ENCODE measurements around the gene CDH13.

CDH13 gene

GRCh38 chr16:82684256-82684655 lies 57.5 kb downstream of the CDH13 start:
- in situ Hi-C loops (cut with MboI; ENCODE audit: low sequenced_read_pairs) = no loop called here

DNA sequence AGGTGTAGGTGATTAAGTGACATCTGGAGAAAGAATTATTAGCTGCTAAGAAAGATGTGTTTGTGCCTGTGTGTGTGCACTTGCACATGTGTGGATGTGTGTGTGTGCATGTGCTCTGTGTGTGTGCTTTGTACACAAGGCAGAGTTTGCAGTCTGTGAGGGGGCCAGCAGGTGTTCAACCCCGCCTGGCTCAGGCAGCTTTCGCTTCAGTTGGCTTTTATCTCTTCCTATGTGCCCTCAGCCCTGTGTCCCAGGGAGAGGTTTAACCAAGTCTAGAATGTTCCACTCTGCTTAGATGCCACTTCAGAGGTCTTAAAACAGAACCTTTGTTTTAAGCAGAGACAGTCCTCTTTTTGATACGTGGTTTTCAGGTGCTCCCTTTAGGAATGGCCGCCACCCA lies 58.8 kb downstream of the CDH13 start:
- in situ Hi-C loops (cut with MboI; ENCODE audit: low sequenced_read_pairs) = no loop called here

GRCh38 chr16:82694239-82694874 lies 67.6 kb downstream of the CDH13 start:
- in situ Hi-C loops (cut with MboI; ENCODE audit: low sequenced_read_pairs) = no loop called here

DNA sequence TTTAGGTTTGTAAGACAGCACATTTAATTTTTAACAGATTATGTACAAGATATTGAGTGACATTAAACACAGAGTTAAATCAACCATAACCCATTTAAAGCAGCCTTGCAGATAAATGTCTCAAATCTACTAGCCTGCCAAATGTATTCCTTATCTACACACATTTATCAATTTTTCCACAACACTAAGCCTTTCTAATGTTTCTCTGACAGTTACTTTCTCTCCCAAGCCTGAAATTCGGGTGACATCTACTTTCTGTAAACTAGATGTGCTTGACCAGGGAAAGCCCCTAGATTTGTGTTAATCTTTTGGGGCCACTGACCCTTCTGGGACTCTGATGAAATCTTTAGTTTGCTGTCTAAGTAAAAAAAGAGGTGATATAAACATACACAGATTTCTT lies 69.0 kb downstream of the CDH13 start:
- in situ Hi-C loops (cut with MboI; ENCODE audit: low sequenced_read_pairs) = no loop called here

DNA sequence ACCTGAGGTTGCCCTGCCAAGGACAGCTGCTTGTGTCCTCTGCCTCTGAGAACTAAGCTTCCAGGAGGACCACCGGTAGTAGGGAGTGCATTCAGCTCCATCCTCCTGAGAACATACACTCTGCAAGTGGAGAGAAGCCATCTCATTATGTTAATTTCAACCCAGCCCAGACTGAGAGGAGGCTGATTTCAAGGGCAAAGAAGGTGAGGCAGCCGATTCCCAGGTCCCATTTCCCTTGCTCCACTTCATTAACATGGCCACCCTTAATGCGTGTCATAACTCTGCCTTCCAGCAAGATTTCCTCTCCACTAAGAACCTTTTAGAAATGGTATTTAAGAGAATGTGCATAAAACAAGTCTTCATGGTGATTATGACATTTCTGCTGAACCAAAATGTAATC lies 72.5 kb downstream of the CDH13 start:
- in situ Hi-C loops (cut with MboI; ENCODE audit: low sequenced_read_pairs) = no loop called here

GRCh38 chr16:82699711-82700495 lies 73.1 kb downstream of the CDH13 start:
- in situ Hi-C loops (cut with MboI; ENCODE audit: low sequenced_read_pairs) = no loop called here

DNA sequence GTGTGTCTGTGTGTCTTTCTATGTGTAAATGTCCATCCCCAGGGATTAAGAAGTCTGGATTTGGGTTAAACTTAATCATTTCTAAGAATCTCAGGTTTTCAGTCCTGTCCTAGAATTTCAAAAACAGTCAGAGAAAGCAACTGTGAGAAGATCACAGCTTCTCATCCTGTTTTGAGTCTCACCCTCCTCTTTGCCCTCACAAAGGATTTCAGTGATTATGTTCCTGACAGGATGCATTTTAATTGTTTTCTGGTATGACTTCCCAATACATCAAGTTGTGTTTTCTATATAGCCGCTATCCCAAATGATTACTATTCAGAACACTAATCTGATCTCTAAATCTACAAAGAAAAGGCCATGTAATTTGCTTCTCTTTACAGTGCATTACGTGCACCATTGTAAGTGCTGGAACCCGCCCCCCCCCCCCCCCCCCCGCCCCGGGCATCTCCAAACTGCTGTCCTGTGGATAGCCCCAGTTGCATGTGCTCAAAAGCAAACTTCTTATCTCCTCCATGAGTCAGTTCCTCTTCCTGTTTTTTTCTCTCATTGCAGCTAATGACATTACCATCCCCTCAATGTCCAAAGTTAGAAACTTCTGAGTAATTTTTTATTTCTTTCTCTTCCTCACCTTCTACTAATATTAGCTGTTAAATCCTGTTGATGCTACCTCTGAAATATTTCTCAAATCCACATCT lies 73.9 kb downstream of the CDH13 start:
- in situ Hi-C loops (cut with MboI; ENCODE audit: low sequenced_read_pairs) = no loop called here

- in situ Hi-C loops (cut with MboI; ENCODE audit: low sequenced_read_pairs) = no loop called here
Measured at GRCh38 chr16:82701442-82701955, 74.7 kb downstream of the CDH13 start.

- in situ Hi-C loops (cut with MboI; ENCODE audit: low sequenced_read_pairs) = no loop called here
Measured at GRCh38 chr16:82703161-82703560, 76.4 kb downstream of the CDH13 start.

DNA sequence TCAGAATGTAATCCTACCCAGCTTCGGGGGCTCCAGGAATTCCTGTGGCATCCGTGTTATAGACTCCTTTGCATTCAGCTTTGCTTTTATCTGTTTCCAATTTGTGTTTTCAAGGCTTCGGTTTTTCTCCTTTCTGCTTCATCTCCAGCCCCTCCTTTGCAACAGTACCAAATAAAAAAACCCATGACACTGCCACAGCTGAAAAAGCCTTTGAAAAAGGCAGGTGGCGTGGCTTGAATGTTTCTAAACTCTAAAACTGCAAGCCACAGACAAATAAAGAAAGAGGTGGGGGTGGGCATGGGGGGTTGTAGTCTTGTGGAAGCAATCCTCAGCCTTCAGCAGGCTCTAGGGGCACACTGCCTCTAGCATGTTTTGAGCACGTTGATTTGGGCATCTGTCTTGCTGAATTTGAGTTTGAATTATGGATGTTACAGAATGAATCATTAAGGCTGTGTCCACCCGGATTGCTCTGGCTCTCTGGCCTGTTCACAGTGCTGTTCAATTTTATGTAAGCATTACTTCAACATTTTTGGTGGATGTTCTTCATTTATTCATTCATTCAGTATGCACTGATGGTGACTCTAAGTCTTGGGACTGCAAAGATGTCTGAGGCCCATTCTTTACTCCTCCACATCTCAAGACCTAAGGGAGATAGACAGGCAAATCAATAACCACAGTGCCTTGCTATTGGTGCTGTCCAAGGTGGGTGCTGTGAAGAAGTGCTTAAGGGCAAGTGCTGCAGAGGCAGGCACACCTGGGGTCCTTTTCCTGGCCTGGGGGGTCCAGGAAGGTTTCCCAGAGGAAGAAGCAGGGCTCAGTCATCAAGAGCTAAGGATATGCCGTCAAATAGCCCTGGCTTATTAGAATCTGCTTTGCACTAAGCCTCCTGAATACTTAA lies 77.4 kb downstream of the CDH13 start:
- in situ Hi-C loops (cut with MboI; ENCODE audit: low sequenced_read_pairs) = no loop called here

DNA sequence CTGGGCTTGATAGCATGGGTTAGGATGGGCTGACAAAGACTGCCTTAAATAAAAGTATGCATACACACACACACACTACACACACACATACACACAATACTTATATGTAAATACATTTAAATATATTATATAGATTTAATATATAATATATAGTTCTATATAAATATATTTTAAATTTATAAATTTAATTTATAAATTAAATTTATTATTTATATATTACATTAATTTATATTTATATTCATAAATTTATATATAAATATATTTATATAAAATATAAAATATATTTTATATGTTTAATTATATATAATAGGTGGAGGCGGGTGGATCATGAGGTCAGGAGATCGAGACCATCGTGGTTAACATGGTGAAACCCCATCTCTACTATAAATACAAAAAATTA lies 83.2 kb downstream of the CDH13 start:
- in situ Hi-C loops (cut with MboI; ENCODE audit: low sequenced_read_pairs) = no loop called here

DNA sequence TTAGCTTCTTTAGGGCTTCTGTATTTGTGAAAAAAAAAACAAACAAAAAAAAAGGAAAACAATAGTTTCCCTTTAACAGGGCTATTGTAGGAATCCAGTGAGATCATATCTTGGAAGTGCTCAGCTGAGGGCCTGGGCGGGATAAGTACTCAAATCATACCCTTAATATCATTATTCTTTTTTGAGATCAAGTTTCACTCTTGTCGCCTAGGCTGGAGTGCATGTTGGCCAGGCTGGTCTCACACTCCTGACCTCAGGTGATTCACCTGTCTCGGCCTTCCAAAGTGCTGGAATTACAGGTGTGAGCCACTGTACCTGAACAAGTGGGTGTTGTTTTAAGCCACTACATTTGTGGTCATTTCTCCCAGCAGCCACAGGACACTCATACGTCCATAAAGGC lies 87.0 kb downstream of the CDH13 start:
- in situ Hi-C loops (cut with MboI; ENCODE audit: low sequenced_read_pairs) = no loop called here

- in situ Hi-C loops (cut with MboI; ENCODE audit: low sequenced_read_pairs) = no loop called here
Measured at GRCh38 chr16:82715160-82715559, 88.4 kb downstream of the CDH13 start.

DNA sequence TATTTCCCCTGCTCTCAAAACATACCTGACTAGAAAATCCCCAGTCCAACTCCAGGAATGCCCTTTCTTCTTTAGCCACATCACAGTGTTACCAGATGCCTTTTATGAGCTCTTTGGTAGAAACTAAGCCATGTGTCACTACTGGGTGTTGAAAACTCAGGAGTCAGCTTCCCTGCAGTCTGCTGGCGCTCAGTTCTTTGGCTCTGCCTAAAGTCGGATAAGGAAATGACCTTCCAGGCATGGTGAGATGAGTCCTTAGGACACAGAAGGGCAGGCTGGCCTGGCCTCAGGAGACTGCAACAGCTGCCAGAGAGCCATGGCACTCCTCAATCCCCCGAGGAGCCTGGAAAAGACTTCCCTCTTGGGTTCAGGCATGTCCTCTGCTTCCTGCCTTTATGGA lies 89.1 kb downstream of the CDH13 start:
- in situ Hi-C loops (cut with MboI; ENCODE audit: low sequenced_read_pairs) = no loop called here

- in situ Hi-C loops (cut with MboI; ENCODE audit: low sequenced_read_pairs) = no loop called here
Measured at GRCh38 chr16:82716361-82716855, 89.6 kb downstream of the CDH13 start.

GRCh38 chr16:82720414-82720813 lies 93.6 kb downstream of the CDH13 start:
- in situ Hi-C loops (cut with MboI; ENCODE audit: low sequenced_read_pairs) = no loop called here

DNA sequence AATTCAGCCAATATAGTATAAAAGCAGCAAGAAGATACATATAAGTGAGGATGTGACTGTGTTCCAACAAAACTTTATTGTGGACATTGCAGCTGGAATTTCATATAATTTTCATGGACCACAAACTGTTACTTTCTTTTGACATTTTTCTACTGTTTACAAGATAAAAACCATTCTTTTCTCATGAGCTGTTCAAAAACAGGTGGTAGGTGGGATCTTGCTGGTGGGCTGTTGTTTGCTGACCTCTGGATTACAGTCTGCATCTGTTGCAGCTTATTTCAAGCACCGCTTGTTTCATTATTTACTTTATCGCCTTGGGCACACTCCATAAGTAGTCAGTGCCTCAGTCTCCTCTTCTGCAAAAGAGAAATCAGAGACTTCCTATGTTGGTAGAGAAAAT lies 99.5 kb downstream of the CDH13 start:
- in situ Hi-C loops (cut with MboI; ENCODE audit: low sequenced_read_pairs) = no loop called here

GRCh38 chr16:82728901-82729300 lies 102.1 kb downstream of the CDH13 start:
- in situ Hi-C loops (cut with MboI; ENCODE audit: low sequenced_read_pairs) = no loop called here

DNA sequence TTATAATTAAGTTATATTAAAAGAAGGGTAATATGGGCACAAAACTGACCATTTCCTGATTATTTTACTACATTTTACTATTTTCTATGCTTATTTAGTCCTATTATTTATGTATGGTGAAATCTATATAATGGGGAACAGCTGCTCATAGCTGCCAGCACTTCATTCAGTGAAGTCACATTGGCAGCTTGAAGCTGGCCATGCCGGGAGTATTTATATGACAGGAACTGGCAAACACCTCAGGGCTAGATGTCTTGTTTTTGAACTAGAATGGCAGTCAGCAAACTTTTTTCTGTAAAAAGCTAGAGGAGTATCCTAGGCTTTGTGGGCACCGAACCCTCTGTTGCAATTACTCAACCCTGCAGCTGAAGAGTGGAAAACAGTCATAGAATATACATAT lies 104.1 kb downstream of the CDH13 start:
- in situ Hi-C loops (cut with MboI; ENCODE audit: low sequenced_read_pairs) = no loop called here

DNA sequence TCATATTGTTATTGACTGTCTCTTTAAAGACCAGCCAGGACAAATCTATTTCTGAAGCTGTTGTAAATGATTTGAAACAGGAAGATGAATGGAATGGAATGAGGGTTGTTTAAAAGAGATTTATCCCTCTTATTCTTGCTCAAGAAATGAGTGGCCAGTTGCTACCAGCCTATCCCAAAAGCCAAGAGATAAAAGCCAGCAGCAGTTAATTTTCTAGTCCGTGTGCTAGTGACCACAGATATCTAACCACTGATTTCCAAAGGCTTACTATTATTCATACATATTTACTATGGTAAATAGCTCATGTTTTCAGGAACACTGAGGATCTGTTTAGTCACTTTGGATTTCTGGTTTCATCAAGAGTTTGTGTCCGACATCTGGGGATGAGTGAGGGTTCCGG lies 105.7 kb downstream of the CDH13 start:
- in situ Hi-C loops (cut with MboI; ENCODE audit: low sequenced_read_pairs) = no loop called here

DNA sequence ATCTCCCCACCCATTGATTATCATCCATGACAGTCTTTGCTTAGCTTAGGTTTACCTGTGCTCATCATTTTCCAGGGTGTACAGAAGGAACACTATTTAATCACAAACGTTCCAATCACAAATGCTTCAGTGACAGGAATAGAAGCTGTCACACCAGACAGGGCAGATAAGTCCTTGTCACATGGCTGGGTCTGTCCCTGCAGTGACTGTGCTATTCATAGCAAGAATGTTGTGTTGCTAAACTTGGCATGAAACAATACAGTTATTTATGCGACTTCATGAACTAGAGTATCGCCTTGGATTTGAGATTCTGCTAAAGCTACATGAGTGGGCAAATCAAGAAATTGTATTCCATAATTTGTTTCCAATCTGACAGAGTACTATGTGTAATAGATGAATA lies 108.4 kb downstream of the CDH13 start:
- in situ Hi-C loops (cut with MboI; ENCODE audit: low sequenced_read_pairs) = no loop called here
